Ovary (tissue), 9 donors: ENCODE data around the gene KRT9. TPM values are rescaled to one million over a fixed set of nuclear protein-coding genes. Genes with fewer than 3 reads are reported as not detected.
"Not testable (repeated sequence)": the region's sequence is repeated elsewhere in the genome, so short reads cannot be mapped to it uniquely, and the experiment has no call there.

Experiments used
- DNase-seq, 5 donors: peaks; one replicate each; pipeline ENCODE4 v3.0.0-alpha.2; 2019 to 2020
- H3K27ac ChIP-seq, 2 donors: fragments of 200-600 bp; one replicate each; pipeline versions ENCODE4 v1.5.1 to v1.8.0; 2019 to 2022
- H3K27me3 ChIP-seq: fragments of 200-600 bp; one replicate; pipeline ENCODE4 v1.8.0; 2022
- H3K36me3 ChIP-seq: fragments of 200-600 bp; sonication (generic); one replicate; pipeline ENCODE4 v1.5.1; 2019
- H3K4me1 ChIP-seq: one replicate; pipeline ENCODE4 v1.8.1; 2013; ENCODE audit warnings: mild to moderate bottlenecking, moderate library complexity; ENCODE audit not compliant: insufficient read depth
- H3K4me3 ChIP-seq: fragments of 200-600 bp; sonication (generic); one replicate; pipeline ENCODE4 v1.5.1; 2017
- H3K9me3 ChIP-seq, 2 donors: fragments of 200-600 bp in 1 of 2; sonication (generic) in 1 of 2; one replicate each; pipeline versions ENCODE4 v1.5.1 to v1.8.1; 2013 to 2019; ENCODE audit warnings: mild to moderate bottlenecking in 1 of 2, moderate library complexity in 1 of 2
- EP300 ChIP-seq: sonication (generic); formaldehyde crosslinking; IDR thresholded peaks from one replicate; pipeline ENCODE4 v1.6.1; 2017; ENCODE audit warnings: antibody characterized with exemption
- POLR2A ChIP-seq: fragments of 450-650 bp; IDR thresholded peaks from one replicate; pipeline ENCODE4 v1.6.1; 2017; ENCODE audit warnings: antibody characterized with exemption, mild to moderate bottlenecking, moderate library complexity
- WGBS, 3 donors: extraction: QIAGEN DNeasy Blood & Tissue Kit in 1 of 3; methylation state at CpG; one replicate each; pipeline versions ENCODE4 v1.1.5 to v1.1.7; 2013 to 2017; 5-methylcytosine and 5-hydroxymethylcytosine counted together
- intact Hi-C, 4 donors: fragments of 100-400 bp; cut with DNase I; formaldehyde crosslinking; loops; one replicate each; pipeline versions ENCODE4 v1.11.0 to v1.15.1; 2022 to 2023
- polyA plus RNA-seq, 2 donors: library from polyadenylated mRNA; stranded (reverse); fragments of 200-250 nt in 1 of 2; fragments of 350-450 nt in 1 of 2; fragmentation: Illumina TruSeq in 1 of 2; extraction: RNeasy Lipid Tissue Mini Kit (QIAGEN cat#74804) in 1 of 2; gene quantifications; one replicate each; pipeline ENCODE4 v1.2.3, GENCODE V29; 2013 to 2014
- total RNA-seq, 7 donors: library from RNA; depleted of rRNA in 2 of 7; stranded (reverse); fragments of >200 nt in 2 of 7; fragmentation: NEBNext Ultra II Directional in 3 of 7; extraction: Animal tissue kit (Norgen Biotek cat#: 25700) in 3 of 7; gene quantifications; one replicate each; pipeline versions ENCODE4 v1.1.0 to v1.2.4, GENCODE V29; 2016 to 2023
- TF ChIP-seq, protein P1 (sequence below), 3 donors: fragments of 450-650 bp in 2 of 3; fragments of 200-600 bp in 1 of 3; IDR thresholded peaks; one replicate each; pipeline versions ENCODE4 v1.5.1 to v1.8.0; 2016 to 2022; ENCODE audit warnings: antibody characterized with exemption in 3 of 3, mild to moderate bottlenecking in 1 of 3
- donor health status: DM: no; HTN: no; CAD: no; lungs with moderate emphysema.
- donor health status: DM: no; HTN: no; CAD: no.
- donor health status: Bipolar disorder and iron deficiency.
- donor health status: DM: yes; HTN: yes; CAD: no.
- donor health status: DM: no; HTN: no; CAD: no.
- donor health status: DM: yes; HTN: yes; CAD: no.

Gene KRT9
- total and polyA plus RNA-seq, 9 donors = not detected

DNA sequence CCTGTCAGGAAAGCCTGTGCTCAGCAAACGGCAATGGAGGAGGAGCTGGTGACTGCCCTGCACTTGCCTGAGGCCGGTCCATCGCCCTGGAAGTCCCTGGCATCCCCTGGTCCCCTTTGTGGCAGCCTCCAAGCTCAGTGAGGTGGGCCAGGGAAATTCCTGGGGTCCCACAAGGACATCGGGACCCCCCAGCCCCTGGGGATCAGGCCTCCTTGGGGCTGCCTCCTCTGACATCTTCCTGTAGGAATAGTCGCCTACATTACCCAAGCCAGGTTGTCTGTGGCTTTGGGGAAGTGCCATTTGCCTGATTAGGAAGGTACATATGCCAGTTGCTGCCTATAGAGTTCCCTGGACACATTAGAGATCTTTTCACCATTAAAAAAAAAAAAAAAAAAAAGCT is 7.1 kb upstream of the KRT9 start:
- Histone ChIP-seq H3K36me3 (no peaks in the 10 kb centered on the region), H3K9me3 (no peaks in the 10 kb centered on the region), H3K27ac (no peak overlapping the region), H3K4me1 (no peaks in the 10 kb centered on the region), H3K4me3 (no peak overlapping the region), H3K27me3 (no peaks in the 10 kb centered on the region)
- intact Hi-C loops = no loop called here
- WGBS, 3 donors = 68 to 84% (median 71%) methylated on average over 5 of the region's 5 CpGs
- TF ChIP-seq EP300 (no peak), POLR2A (no peak)
- TF ChIP-seq, protein P1, sequence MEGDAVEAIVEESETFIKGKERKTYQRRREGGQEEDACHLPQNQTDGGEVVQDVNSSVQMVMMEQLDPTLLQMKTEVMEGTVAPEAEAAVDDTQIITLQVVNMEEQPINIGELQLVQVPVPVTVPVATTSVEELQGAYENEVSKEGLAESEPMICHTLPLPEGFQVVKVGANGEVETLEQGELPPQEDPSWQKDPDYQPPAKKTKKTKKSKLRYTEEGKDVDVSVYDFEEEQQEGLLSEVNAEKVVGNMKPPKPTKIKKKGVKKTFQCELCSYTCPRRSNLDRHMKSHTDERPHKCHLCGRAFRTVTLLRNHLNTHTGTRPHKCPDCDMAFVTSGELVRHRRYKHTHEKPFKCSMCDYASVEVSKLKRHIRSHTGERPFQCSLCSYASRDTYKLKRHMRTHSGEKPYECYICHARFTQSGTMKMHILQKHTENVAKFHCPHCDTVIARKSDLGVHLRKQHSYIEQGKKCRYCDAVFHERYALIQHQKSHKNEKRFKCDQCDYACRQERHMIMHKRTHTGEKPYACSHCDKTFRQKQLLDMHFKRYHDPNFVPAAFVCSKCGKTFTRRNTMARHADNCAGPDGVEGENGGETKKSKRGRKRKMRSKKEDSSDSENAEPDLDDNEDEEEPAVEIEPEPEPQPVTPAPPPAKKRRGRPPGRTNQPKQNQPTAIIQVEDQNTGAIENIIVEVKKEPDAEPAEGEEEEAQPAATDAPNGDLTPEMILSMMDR (IDR thresholded peaks at IDR 0.05) = no peak
- DNase-seq = no peak

DNA sequence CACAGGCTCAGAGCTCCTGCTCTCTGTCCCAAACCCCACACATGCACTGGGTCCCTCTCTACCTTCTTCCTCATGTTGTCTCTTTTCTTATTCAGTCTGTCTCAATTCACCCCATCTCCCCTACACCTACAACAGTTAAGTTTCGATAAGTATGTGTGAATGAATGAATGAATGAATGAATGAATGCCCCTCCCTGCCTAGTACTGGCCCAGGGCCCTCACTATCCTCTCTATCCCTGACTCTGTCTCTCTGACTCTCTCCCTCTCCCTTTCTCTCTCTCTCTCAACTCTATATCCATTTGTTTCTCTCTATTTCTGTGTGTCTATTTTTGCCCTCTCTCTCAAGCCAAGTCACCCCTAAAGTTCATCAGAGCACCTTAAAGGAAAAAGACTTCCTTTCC is 6.7 kb upstream of the KRT9 start:
- no peaks in the 10 kb centered on the region for H3K27me3 ChIP-seq
- intact Hi-C loops = no loop called here
- no peaks in the 10 kb centered on the region for H3K9me3 ChIP-seq
- TF ChIP-seq, protein P1 (IDR thresholded peaks at IDR 0.05) = no peak
- TF ChIP-seq EP300 (no peak), POLR2A (no peak)
- H3K27ac ChIP-seq = no peak overlapping the region
- no peak for DNase-seq
- H3K4me3 ChIP-seq = no peak overlapping the region
- 78 to 89% (median 88%) methylated on average over 1 of the region's 1 CpG for WGBS, 3 donors
- no peaks in the 10 kb centered on the region for H3K4me1 ChIP-seq
- H3K36me3 ChIP-seq = no peaks in the 10 kb centered on the region

DNA sequence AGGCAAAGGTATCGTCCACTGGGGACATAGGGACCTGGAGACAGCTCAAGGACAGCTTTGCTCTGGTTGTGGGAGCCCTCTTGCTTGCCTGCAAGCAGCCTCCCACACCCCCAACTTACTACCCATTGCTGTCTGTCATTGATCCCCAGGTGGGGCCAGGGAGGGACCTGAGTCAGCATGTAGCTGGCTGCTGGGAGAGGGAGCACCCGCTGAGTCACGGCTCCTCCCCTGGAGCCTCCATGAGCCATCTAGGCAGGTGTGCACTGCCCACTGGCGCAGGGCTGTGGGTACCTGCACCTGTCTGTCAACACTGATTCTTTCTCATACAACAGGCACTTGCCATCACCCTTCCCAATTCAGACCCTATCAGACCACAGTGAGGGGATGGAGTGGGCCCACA is 4.9 kb upstream of the KRT9 start:
- H3K27ac ChIP-seq, H3K36me3 ChIP-seq, DNase-seq, H3K4me3 ChIP-seq, H3K27me3 ChIP-seq, H3K4me1 ChIP-seq, H3K9me3 ChIP-seq, intact Hi-C loops: not testable (repeated sequence)
- 58 to 88% (median 83%) methylated on average over 4 of the region's 4 CpGs for WGBS, 3 donors

DNA sequence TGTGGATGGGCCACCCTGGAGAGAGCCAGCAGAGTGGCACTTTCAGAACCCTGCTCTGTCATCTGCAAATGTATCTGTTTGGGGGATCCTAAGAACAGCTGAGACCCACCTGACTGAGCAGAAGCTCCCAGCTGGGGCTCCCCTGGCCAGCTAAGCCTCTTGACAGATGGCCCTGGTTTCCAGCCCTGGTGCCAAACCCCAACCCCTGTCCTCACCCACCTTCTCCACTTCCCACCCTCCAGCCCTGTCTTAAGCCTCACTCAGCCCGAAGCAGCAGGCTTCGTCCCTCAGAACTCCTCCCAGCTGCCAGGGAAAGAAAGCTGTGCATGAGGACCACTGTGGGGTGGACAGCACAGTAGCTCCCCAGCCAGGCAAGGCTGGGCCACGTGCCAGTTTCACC is 3.5 kb upstream of the KRT9 start:
- no peak overlapping the region for H3K27ac ChIP-seq
- no peak for DNase-seq
- no peaks in the 10 kb centered on the region for H3K36me3 ChIP-seq
- intact Hi-C loops = no loop called here
- H3K4me1 ChIP-seq = no peaks in the 10 kb centered on the region
- H3K9me3 ChIP-seq = no peaks in the 10 kb centered on the region
- H3K27me3 ChIP-seq = no peaks in the 10 kb centered on the region
- H3K4me3 ChIP-seq = no peak overlapping the region
- 47 to 70% (median 60%) methylated on average over 3 of the region's 3 CpGs for WGBS, 3 donors
- no peak for TF ChIP-seq POLR2A
- TF ChIP-seq, protein P1 (IDR thresholded peaks at IDR 0.05) = no peak
- TF ChIP-seq EP300 = no peak

DNA sequence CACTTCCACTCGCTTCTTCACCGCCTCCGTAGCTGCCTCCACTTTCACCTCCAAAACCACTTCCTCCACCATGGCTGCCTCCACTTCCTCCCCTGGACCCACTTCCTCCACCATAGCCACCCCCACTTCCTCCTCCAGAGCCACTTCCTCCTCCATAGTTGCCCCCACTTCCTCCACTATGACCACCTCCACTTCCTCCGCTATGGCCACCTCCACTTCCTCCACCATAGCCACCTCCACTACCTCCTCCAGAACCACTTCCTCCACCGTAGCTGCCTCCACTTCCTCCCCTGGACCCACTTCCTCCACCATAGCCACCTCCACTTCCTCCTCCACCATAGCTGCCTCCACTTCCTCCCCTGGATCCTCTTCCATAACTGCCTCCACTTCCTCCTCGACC is 4.5 kb downstream of the KRT9 start:
- Histone ChIP-seq H3K4me1 (no peaks in the 10 kb centered on the region), H3K4me3 (no peak overlapping the region)
- DNase-seq = no peak

More for the DNA sequence above, 4.5 kb downstream of the KRT9 start:
- 84 to 92% (median 90%) methylated on average over 6 of the region's 6 CpGs for WGBS, 3 donors
- no peaks in the 10 kb centered on the region for H3K36me3 ChIP-seq
- no peaks in the 10 kb centered on the region for H3K9me3 ChIP-seq
- intact Hi-C loops = no loop called here
- no peak overlapping the region for H3K27ac ChIP-seq
- TF ChIP-seq POLR2A (no peak), EP300 (no peak)
- TF ChIP-seq, protein P1 (IDR thresholded peaks at IDR 0.05) = no peak
- H3K27me3 ChIP-seq = no peaks in the 10 kb centered on the region
